22Rv1 (cell line): ENCODE results near the gene CLDN10.

Experiments
- H3K27ac ChIP-seq: fragments of 450-650 bp; 2 replicates; pipeline ENCODE4 v1.5.1; 2017
- ZFX ChIP-seq: fragments of 450-650 bp; IDR thresholded peaks from 2 replicates; pipeline ENCODE4 v1.6.1; 2017; ENCODE audit warnings: antibody characterized with exemption, borderline replicate concordance
- TF ChIP-seq, protein P1 (sequence below): fragments of 450-650 bp; IDR thresholded peaks from 2 replicates; pipeline ENCODE4 v1.5.1; 2017; ENCODE audit warnings: mild to moderate bottlenecking

The CLDN10 gene

DNA sequence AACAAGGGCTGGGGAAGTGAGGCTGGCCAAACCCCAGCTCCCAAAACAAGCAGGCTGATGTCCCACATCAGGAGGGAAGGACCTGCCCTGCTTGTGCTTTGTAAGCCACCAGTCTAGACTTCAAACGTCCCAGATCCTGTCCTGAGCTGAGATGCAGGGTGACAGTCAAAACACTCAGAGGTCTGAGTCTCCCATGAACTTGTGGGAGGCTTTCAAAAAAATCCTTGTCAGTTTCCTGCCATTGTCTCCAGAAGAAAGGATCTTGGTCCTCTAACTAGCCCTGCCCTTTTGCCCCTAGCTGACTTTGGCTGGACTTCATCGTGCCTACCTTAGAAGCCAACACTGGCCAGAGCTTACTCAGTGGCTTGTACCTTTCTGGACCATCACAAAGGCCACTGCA, 48.7 kb downstream of the CLDN10 start:
- TF ChIP-seq ZFX: no peak
- TF ChIP-seq, protein P1, sequence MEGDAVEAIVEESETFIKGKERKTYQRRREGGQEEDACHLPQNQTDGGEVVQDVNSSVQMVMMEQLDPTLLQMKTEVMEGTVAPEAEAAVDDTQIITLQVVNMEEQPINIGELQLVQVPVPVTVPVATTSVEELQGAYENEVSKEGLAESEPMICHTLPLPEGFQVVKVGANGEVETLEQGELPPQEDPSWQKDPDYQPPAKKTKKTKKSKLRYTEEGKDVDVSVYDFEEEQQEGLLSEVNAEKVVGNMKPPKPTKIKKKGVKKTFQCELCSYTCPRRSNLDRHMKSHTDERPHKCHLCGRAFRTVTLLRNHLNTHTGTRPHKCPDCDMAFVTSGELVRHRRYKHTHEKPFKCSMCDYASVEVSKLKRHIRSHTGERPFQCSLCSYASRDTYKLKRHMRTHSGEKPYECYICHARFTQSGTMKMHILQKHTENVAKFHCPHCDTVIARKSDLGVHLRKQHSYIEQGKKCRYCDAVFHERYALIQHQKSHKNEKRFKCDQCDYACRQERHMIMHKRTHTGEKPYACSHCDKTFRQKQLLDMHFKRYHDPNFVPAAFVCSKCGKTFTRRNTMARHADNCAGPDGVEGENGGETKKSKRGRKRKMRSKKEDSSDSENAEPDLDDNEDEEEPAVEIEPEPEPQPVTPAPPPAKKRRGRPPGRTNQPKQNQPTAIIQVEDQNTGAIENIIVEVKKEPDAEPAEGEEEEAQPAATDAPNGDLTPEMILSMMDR: no peak

DNA sequence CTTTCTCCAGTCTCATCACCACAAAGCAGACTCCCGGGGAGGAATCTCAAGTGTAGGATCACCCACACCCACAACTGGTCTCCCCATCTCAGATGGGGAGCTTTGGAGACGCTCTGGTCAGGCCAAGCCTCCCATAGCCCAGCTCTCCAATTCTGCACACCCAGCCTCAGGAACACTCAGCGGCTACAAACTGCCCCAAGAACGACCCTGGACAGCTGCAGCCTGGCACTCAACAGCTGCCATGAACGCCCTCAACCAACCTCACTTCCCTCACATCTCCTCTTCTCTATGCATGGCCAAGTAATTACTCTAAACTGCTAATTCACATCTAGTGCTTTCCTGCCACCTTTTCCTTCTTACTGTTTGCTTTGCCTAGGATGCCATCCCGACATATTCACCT, 49.4 kb downstream of the CLDN10 start:
- no peak overlapping the region for H3K27ac ChIP-seq
- TF ChIP-seq ZFX: no peak
- TF ChIP-seq, protein P1: no peak

More for the DNA sequence above, 48.7 kb downstream of the CLDN10 start:
- no peak overlapping the region for H3K27ac ChIP-seq

DNA sequence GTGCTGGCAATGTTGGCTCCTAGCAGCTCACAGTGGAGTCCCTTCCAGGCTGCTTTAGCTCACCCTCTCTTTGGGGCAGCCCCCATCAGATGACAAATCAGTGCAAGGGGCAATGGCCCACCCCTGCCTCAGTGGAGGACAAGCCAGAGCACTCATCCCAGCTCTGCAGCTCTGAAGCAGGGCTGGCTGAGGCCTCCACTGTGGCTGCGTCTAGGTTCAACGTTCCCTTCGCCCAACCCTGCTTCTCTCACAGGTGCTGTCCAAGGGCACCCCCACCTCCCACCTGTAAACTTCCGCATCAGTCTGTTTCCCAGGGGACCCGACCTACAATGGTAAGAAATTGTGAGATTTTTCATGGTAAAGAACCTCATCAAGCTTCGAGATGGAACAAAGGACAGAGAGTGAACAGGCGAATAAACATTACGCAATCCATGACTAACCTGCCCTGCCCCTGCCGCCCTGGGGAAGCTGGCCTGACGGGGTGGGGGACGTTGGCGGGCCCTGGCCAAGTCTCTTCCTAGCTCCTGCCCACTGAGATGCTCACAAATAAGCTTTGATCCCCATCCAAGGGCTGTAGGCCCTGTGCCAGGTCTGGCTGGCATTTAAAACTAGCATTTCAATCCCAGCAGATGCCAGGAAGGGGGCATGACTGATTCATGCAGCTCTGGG, 51.5 kb downstream of the CLDN10 start:
- H3K27ac ChIP-seq: no peak overlapping the region
- no peak for TF ChIP-seq ZFX
- TF ChIP-seq, protein P1: no peak

DNA sequence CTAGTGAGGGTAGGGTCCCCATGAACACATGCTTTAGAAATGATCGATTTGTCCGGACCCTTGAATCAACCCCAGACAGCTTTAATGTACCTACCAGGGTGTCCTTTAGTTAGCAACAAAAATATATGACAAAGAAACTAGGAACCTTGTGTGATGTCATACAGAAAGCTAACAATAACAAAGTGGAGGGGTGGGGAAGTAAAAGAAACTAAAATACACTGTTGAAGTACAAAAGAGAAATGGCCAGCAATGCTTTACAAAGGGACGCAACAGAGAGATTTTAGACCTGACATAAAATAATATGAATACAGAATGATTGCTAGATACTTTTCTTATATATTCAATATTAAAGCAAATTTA, 52.0 kb downstream of the CLDN10 start:
- no peak for TF ChIP-seq ZFX
- TF ChIP-seq, protein P1: no peak
- no peak overlapping the region for H3K27ac ChIP-seq

GRCh38 chr13:95605448-95606125, 53.1 kb downstream of the CLDN10 start:
- TF ChIP-seq, protein P1: no peak
- no peak for TF ChIP-seq ZFX
- no peak overlapping the region for H3K27ac ChIP-seq

DNA sequence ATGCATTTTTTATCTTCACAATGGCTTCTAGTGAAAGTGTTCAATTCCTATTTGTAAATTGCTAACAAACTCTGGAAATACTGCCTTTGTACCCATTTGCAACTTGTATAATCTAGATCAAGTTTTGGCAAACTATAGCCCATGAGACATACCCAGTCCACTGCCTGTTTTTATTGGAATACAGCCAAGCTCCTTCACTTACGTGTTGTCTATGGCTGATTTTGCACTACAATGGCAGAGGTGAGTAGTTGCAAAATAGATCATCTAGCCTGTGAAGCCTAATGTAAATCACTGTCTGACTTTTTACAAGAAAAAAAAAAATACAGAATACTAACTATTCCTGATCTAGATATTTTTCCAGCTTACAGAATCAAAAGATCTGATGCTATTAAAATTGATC, 54.8 kb downstream of the CLDN10 start:
- H3K27ac ChIP-seq: no peak overlapping the region
- TF ChIP-seq ZFX: no peak
- TF ChIP-seq, protein P1: no peak

- no peak overlapping the region for H3K27ac ChIP-seq
- TF ChIP-seq, protein P1: no peak
- TF ChIP-seq ZFX: no peak
These were observed 56.3 kb downstream of the CLDN10 start for GRCh38 chr13:95608640-95609323.
